Prostate gland (tissue), 2 donors: Measurements from ENCODE around the gene RCBTB2.

Experiments used
- POLR2A ChIP-seq: fragments of 450-650 bp; IDR thresholded peaks from one replicate; pipeline ENCODE4 v1.6.1; 2016; ENCODE audit warnings: antibody characterized with exemption, mild to moderate bottlenecking
- POLR2AphosphoS5 ChIP-seq: sonication (generic); formaldehyde crosslinking; IDR thresholded peaks from one replicate; pipeline ENCODE4 v1.6.1; 2017; ENCODE audit warnings: antibody characterized with exemption
- TF ChIP-seq, protein P1 (sequence below), 4 experiments: fragments of 200-600 bp in 2 of 4; fragments of 450-650 bp in 2 of 4; sonication (generic) in 2 of 4; IDR thresholded peaks; 1 replicate in 3 of 4; 2 replicates in 1 of 4; pipeline ENCODE4 v1.5.1; 2016 to 2019; ENCODE audit warnings: antibody characterized with exemption in 4 of 4, mild to moderate bottlenecking in 2 of 4, moderate library complexity in 2 of 4

DNA sequence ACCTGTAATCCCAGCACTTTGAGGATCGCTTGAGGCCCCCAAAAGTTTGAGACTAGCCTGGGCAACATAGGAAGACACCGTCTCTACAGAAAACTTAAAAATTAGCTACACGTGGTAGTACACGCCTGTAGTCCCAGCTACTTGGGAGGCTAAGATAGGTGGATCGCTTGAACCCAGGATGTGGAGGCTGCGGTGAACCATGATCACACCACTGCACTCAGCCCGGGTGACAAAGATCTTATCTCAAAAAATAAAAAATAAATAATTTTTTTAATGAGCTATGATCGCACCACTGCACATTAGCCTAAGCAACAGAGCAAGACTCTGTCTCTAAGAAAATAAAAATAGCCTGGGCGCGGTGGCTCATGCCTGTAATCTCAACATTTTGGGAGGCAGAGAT lies 6.6 kb downstream of the RCBTB2 start:
- TF ChIP-seq, protein P1, sequence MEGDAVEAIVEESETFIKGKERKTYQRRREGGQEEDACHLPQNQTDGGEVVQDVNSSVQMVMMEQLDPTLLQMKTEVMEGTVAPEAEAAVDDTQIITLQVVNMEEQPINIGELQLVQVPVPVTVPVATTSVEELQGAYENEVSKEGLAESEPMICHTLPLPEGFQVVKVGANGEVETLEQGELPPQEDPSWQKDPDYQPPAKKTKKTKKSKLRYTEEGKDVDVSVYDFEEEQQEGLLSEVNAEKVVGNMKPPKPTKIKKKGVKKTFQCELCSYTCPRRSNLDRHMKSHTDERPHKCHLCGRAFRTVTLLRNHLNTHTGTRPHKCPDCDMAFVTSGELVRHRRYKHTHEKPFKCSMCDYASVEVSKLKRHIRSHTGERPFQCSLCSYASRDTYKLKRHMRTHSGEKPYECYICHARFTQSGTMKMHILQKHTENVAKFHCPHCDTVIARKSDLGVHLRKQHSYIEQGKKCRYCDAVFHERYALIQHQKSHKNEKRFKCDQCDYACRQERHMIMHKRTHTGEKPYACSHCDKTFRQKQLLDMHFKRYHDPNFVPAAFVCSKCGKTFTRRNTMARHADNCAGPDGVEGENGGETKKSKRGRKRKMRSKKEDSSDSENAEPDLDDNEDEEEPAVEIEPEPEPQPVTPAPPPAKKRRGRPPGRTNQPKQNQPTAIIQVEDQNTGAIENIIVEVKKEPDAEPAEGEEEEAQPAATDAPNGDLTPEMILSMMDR (IDR thresholded peaks at IDR 0.05), result no peak
- TF ChIP-seq POLR2A (no peak), POLR2AphosphoS5 (no peak)
